ENCODE data around the gene CBX7. TPM values are rescaled to one million over a fixed set of nuclear protein-coding genes. Genes with fewer than 3 reads are reported as not detected.

The CBX7 gene
- total RNA-seq, 1 donor from 2014 or later, result 51.1 TPM

GRCh38 chr22:39138357-39138997, 14.0 kb downstream of the CBX7 start:
- Histone ChIP-seq H3K4me1 (no peaks in the 10 kb centered on the region), H3K27ac (no peak overlapping the region), H3K27me3 (ENCODE audit: low read depth) (no peaks in the 10 kb centered on the region), H3K4me3 (no peak overlapping the region), H3K36me3 (peaks cover 31% of the 10 kb centered on the region), H3K9me3 (no peaks in the 10 kb centered on the region)
- DNase-seq (no peak), ATAC-seq (no peak)
- intact Hi-C loops (cut with DNase I), result no loop called here
- TF ChIP-seq, protein P1, sequence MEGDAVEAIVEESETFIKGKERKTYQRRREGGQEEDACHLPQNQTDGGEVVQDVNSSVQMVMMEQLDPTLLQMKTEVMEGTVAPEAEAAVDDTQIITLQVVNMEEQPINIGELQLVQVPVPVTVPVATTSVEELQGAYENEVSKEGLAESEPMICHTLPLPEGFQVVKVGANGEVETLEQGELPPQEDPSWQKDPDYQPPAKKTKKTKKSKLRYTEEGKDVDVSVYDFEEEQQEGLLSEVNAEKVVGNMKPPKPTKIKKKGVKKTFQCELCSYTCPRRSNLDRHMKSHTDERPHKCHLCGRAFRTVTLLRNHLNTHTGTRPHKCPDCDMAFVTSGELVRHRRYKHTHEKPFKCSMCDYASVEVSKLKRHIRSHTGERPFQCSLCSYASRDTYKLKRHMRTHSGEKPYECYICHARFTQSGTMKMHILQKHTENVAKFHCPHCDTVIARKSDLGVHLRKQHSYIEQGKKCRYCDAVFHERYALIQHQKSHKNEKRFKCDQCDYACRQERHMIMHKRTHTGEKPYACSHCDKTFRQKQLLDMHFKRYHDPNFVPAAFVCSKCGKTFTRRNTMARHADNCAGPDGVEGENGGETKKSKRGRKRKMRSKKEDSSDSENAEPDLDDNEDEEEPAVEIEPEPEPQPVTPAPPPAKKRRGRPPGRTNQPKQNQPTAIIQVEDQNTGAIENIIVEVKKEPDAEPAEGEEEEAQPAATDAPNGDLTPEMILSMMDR (IDR thresholded peaks at IDR 0.05), result no peak

DNA sequence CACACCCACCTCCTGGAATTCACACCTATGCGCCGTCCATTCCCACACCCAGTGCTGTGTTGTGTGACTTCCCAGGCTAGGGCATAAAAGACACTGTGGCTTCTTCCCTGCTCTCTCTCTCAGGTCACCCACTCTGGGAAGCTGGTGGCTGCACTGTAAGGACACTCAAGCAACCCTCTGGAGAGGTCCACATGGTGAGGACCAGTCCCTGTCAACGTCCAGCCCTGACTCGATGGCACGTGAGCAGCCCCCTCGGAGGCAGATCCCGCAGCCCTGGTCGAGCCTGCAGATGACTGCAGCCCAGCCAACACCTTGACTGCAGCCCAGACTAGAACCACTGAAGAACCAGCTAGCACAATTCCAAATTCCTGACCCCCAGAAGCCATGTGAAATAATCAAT, 16.2 kb downstream of the CBX7 start:
- ATAC-seq (no peak), DNase-seq (no peak)
- Histone ChIP-seq H3K4me3 (no peak overlapping the region), H3K27me3 (ENCODE audit: low read depth) (no peaks in the 10 kb centered on the region), H3K27ac (no peak overlapping the region), H3K4me1 (peaks cover 9% of the 10 kb centered on the region), H3K36me3 (peaks cover 49% of the 10 kb centered on the region), H3K9me3 (no peaks in the 10 kb centered on the region)
- TF ChIP-seq, protein P1 (IDR thresholded peaks at IDR 0.05), result no peak
- intact Hi-C loops (cut with DNase I), result no loop called here

- ATAC-seq, result peak in 1 of 2 donors; percentile 39
- Histone ChIP-seq H3K27ac (no peak overlapping the region), H3K4me3 (no peak overlapping the region), H3K4me1 (peaks cover 16% of the 10 kb centered on the region), H3K9me3 (no peaks in the 10 kb centered on the region), H3K36me3 (peaks cover 51% of the 10 kb centered on the region), H3K27me3 (ENCODE audit: low read depth) (no peaks in the 10 kb centered on the region)
- intact Hi-C loops (cut with DNase I), result no loop called here
- TF ChIP-seq, protein P1 (IDR thresholded peaks at IDR 0.05), result peak; percentile 40
- DNase-seq, result no peak
These were observed 17.2 kb downstream of the CBX7 start for GRCh38 chr22:39135092-39135896.

DNA sequence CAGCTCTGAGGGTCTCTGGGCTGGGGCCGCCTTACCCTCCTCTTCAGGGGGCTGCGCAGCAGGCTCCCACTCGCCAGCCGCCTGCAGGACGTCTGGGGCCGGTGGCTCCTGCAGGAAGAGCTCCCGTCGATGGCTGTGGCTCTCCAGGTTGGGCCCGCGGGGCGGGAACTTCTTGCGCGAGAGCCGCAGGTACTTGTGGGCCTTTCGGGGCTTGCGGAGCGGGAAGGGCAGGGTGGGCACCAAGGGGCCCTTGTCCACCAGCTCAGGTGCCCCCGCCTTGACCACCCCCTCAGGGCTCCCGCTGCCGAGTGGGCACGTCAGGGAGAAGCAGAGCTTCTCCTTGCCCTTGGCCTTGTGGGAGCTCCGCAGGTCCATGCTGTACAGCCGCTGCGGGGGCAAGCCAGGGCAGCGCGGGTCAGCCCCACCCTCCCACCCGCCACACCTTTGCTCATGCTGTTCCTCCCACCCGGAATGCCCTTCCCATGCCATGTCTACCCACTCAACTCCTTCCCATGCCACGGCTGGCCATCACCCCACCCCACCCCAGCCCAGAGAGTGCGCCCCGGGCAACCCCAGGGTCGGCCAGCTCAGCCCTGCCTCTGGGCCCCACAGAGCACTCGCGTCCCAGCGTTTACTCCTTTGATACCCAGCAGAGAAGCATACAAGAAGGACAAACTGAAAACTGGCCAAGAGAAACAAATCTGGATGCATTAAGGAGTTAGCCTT, 18.0 kb downstream of the CBX7 start:
- ATAC-seq, result no peak
- Histone ChIP-seq H3K4me1 (peaks cover 16% of the 10 kb centered on the region), H3K27me3 (ENCODE audit: low read depth) (no peaks in the 10 kb centered on the region), H3K36me3 (peaks cover 58% of the 10 kb centered on the region), H3K27ac (no peak overlapping the region), H3K4me3 (no peak overlapping the region), H3K9me3 (no peaks in the 10 kb centered on the region)
- TF ChIP-seq, protein P1 (IDR thresholded peaks at IDR 0.05), result no peak
- no peak for DNase-seq
- intact Hi-C loops (cut with DNase I), result no loop called here

- H3K4me3 ChIP-seq, result no peak overlapping the region
- ATAC-seq, result no peak
- no peaks in the 10 kb centered on the region for H3K27me3 ChIP-seq (ENCODE audit: low read depth)
- no peak for DNase-seq
- peaks cover 16% of the 10 kb centered on the region for H3K4me1 ChIP-seq
- no peak overlapping the region for H3K27ac ChIP-seq
- peaks cover 58% of the 10 kb centered on the region for H3K36me3 ChIP-seq
- intact Hi-C loops (cut with DNase I), result no loop called here
- no peaks in the 10 kb centered on the region for H3K9me3 ChIP-seq
- TF ChIP-seq, protein P1 (IDR thresholded peaks at IDR 0.05), result no peak
These were observed 18.6 kb downstream of the CBX7 start for GRCh38 chr22:39133871-39134270.
